Measurements from ENCODE around the gene MGAT3.

The MGAT3 gene

GRCh38 chr22:39429916-39430575 is 26.8 kb upstream of the MGAT3 start:
- Histone ChIP-seq H3K4me3 (ENCODE audit: low read length) (no peak overlapping the region), H3K27ac (ENCODE audit: low read length) (no peak overlapping the region), H3K9ac (ENCODE audit: low read length) (no peak overlapping the region), H3K36me3 (ENCODE audit: control insufficient read depth, low read depth, low read length) (peaks cover 19% of the 10 kb centered on the region), H3K27me3 (ENCODE audit: control insufficient read depth, insufficient read depth, low read length) (no peaks in the 10 kb centered on the region), H3K9me3 (ENCODE audit: control insufficient read depth, low read depth, low read length) (no peaks in the 10 kb centered on the region), H3K4me1 (ENCODE audit: control insufficient read depth, low read depth, low read length) (peaks cover 21% of the 10 kb centered on the region)

GRCh38 chr22:39430576-39431150 is 26.1 kb upstream of the MGAT3 start:
- H3K27me3 ChIP-seq (ENCODE audit: control insufficient read depth, insufficient read depth, low read length) = no peaks in the 10 kb centered on the region
- H3K4me1 ChIP-seq (ENCODE audit: control insufficient read depth, low read depth, low read length) = peaks cover 21% of the 10 kb centered on the region
- no peak overlapping the region for H3K27ac ChIP-seq (ENCODE audit: low read length)
- peaks cover 19% of the 10 kb centered on the region for H3K36me3 ChIP-seq (ENCODE audit: control insufficient read depth, low read depth, low read length)
- no peaks in the 10 kb centered on the region for H3K9me3 ChIP-seq (ENCODE audit: control insufficient read depth, low read depth, low read length)
- no peak overlapping the region for H3K9ac ChIP-seq (ENCODE audit: low read length)
- no peak overlapping the region for H3K4me3 ChIP-seq (ENCODE audit: low read length)

- H3K9me3 ChIP-seq (ENCODE audit: control insufficient read depth, low read depth, low read length) = no peaks in the 10 kb centered on the region
- peaks cover 19% of the 10 kb centered on the region for H3K36me3 ChIP-seq (ENCODE audit: control insufficient read depth, low read depth, low read length)
- H3K4me3 ChIP-seq (ENCODE audit: low read length) = no peak overlapping the region
- no peak overlapping the region for H3K27ac ChIP-seq (ENCODE audit: low read length)
- no peaks in the 10 kb centered on the region for H3K27me3 ChIP-seq (ENCODE audit: control insufficient read depth, insufficient read depth, low read length)
- H3K9ac ChIP-seq (ENCODE audit: low read length) = no peak overlapping the region
- H3K4me1 ChIP-seq (ENCODE audit: control insufficient read depth, low read depth, low read length) = peaks cover 21% of the 10 kb centered on the region
Measured at GRCh38 chr22:39431216-39431801, 25.5 kb upstream of the MGAT3 start.

- H3K4me1 ChIP-seq (ENCODE audit: control insufficient read depth, low read depth, low read length) = peaks cover 21% of the 10 kb centered on the region
Measured at GRCh38 chr22:39431821-39432251, 25.0 kb upstream of the MGAT3 start.

DNA sequence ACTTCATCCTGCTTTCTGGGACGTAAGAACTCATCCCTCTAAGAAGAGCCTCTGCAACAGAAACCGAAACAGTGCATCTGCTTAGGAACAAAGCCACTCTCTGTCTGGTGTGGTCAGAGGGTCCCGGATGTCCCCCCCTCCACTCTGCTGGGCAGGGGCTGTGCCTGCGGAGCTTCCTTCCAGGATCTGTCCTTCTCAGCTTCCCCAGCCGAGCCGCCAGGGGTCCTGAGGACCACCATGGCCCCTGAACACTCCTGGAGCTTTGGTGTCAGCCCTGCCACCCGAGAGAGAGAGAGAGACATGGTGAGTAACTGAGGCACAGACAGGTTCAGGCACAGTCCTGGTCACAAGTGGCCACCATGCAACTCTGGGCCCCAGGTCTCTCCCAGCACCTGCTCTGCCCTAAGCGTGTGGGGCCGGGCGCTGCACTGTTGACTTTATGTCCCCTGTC is 24.4 kb upstream of the MGAT3 start:
- Histone ChIP-seq H3K4me1 (ENCODE audit: control insufficient read depth, low read depth, low read length) (peaks cover 22% of the 10 kb centered on the region), H3K36me3 (ENCODE audit: control insufficient read depth, low read depth, low read length) (peaks cover 16% of the 10 kb centered on the region), H3K27ac (ENCODE audit: low read length) (no peak overlapping the region), H3K27me3 (ENCODE audit: control insufficient read depth, insufficient read depth, low read length) (no peaks in the 10 kb centered on the region), H3K9ac (ENCODE audit: low read length) (no peak overlapping the region), H3K9me3 (ENCODE audit: control insufficient read depth, low read depth, low read length) (no peaks in the 10 kb centered on the region), H3K4me3 (ENCODE audit: low read length) (no peak overlapping the region)

More at GRCh38 chr22:39431821-39432251, 25.0 kb upstream of the MGAT3 start:
- Histone ChIP-seq H3K27ac (ENCODE audit: low read length) (no peak overlapping the region), H3K36me3 (ENCODE audit: control insufficient read depth, low read depth, low read length) (peaks cover 19% of the 10 kb centered on the region), H3K4me3 (ENCODE audit: low read length) (no peak overlapping the region), H3K9me3 (ENCODE audit: control insufficient read depth, low read depth, low read length) (no peaks in the 10 kb centered on the region), H3K27me3 (ENCODE audit: control insufficient read depth, insufficient read depth, low read length) (no peaks in the 10 kb centered on the region), H3K9ac (ENCODE audit: low read length) (no peak overlapping the region)

- Histone ChIP-seq H3K36me3 (ENCODE audit: control insufficient read depth, low read depth, low read length) (peaks cover 15% of the 10 kb centered on the region), H3K4me3 (ENCODE audit: low read length) (no peak overlapping the region), H3K4me1 (ENCODE audit: control insufficient read depth, low read depth, low read length) (peaks cover 12% of the 10 kb centered on the region), H3K27me3 (ENCODE audit: control insufficient read depth, insufficient read depth, low read length) (no peaks in the 10 kb centered on the region), H3K9ac (ENCODE audit: low read length) (no peak overlapping the region), H3K27ac (ENCODE audit: low read length) (no peak overlapping the region), H3K9me3 (ENCODE audit: control insufficient read depth, low read depth, low read length) (no peaks in the 10 kb centered on the region)
Measured at GRCh38 chr22:39433476-39434242, 23.2 kb upstream of the MGAT3 start.

DNA sequence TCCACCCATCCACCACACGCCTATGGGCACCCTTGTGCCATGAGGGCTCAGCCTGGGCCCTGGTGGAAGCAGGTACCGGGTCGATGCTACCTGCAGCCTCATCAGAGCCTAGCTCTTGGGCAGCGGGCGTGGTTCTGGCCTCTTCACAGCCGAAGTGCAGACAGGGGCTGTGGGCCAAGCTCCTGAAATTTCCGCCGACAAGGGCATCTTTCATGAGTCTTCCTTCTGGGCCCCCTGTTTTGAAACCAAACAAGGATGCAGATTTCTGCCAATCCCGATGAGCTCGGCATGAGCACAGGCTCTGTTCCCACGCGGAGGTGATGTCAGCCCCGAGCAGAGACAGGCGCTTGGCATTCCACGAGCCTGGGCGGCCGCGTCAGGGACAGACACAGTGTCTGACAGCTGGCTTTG is 22.6 kb upstream of the MGAT3 start:
- Histone ChIP-seq H3K9ac (ENCODE audit: low read length) (no peak overlapping the region), H3K9me3 (ENCODE audit: control insufficient read depth, low read depth, low read length) (no peaks in the 10 kb centered on the region), H3K4me1 (ENCODE audit: control insufficient read depth, low read depth, low read length) (peaks cover 6% of the 10 kb centered on the region), H3K27ac (ENCODE audit: low read length) (no peak overlapping the region), H3K27me3 (ENCODE audit: control insufficient read depth, insufficient read depth, low read length) (no peaks in the 10 kb centered on the region), H3K36me3 (ENCODE audit: control insufficient read depth, low read depth, low read length) (peaks cover 15% of the 10 kb centered on the region), H3K4me3 (ENCODE audit: low read length) (no peak overlapping the region)

DNA sequence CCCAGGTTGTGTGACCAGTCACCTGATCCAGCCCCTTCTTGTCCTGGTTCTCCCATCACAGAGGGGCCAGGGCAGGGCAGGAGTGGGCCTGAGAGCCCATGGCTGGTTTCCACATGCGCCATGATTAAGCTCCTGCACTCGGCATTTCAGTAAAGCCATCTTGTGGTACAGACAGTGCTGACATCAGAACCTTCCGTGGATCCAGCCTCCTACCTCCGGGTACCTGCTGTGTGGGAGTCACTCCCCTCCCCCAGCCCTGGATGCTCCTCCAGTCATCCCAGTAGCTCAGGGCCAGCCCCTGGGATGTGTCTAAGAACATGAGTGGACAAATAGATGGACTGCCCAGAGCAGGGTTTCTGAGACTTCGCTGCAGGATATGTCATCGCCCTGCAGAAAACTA is 22.1 kb upstream of the MGAT3 start:
- H3K27me3 ChIP-seq (ENCODE audit: control insufficient read depth, insufficient read depth, low read length) = no peaks in the 10 kb centered on the region
- no peak overlapping the region for H3K9ac ChIP-seq (ENCODE audit: low read length)
- H3K4me3 ChIP-seq (ENCODE audit: low read length) = no peak overlapping the region
- peaks cover 5% of the 10 kb centered on the region for H3K4me1 ChIP-seq (ENCODE audit: control insufficient read depth, low read depth, low read length)
- H3K9me3 ChIP-seq (ENCODE audit: control insufficient read depth, low read depth, low read length) = no peaks in the 10 kb centered on the region
- no peak overlapping the region for H3K27ac ChIP-seq (ENCODE audit: low read length)
- H3K36me3 ChIP-seq (ENCODE audit: control insufficient read depth, low read depth, low read length) = peaks cover 15% of the 10 kb centered on the region

DNA sequence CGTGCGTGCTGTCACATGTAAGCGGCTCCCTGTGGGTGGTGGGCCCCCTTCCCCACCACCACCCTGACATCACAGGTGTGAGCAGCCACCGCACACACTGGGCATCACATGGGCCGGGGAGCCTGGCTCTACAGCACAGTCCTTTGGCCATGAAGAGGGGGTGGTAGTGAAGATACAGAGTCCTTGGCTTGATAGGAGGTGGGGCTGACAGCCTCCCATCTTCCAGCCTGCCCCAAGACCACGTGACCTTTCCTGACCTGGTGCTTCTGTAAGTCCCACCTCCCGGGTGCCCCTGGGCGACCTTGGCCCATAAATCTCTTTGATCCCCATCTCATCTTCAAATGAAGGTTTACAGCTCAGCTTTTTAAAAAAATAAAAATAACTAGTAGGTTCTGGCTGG is 21.2 kb upstream of the MGAT3 start:
- Histone ChIP-seq H3K27ac (ENCODE audit: low read length) (no peak overlapping the region), H3K9ac (ENCODE audit: low read length) (no peak overlapping the region), H3K4me3 (ENCODE audit: low read length) (no peak overlapping the region), H3K9me3 (ENCODE audit: control insufficient read depth, low read depth, low read length) (no peaks in the 10 kb centered on the region), H3K36me3 (ENCODE audit: control insufficient read depth, low read depth, low read length) (peaks cover 12% of the 10 kb centered on the region), H3K27me3 (ENCODE audit: control insufficient read depth, insufficient read depth, low read length) (no peaks in the 10 kb centered on the region), H3K4me1 (ENCODE audit: control insufficient read depth, low read depth, low read length) (peaks cover 5% of the 10 kb centered on the region)

DNA sequence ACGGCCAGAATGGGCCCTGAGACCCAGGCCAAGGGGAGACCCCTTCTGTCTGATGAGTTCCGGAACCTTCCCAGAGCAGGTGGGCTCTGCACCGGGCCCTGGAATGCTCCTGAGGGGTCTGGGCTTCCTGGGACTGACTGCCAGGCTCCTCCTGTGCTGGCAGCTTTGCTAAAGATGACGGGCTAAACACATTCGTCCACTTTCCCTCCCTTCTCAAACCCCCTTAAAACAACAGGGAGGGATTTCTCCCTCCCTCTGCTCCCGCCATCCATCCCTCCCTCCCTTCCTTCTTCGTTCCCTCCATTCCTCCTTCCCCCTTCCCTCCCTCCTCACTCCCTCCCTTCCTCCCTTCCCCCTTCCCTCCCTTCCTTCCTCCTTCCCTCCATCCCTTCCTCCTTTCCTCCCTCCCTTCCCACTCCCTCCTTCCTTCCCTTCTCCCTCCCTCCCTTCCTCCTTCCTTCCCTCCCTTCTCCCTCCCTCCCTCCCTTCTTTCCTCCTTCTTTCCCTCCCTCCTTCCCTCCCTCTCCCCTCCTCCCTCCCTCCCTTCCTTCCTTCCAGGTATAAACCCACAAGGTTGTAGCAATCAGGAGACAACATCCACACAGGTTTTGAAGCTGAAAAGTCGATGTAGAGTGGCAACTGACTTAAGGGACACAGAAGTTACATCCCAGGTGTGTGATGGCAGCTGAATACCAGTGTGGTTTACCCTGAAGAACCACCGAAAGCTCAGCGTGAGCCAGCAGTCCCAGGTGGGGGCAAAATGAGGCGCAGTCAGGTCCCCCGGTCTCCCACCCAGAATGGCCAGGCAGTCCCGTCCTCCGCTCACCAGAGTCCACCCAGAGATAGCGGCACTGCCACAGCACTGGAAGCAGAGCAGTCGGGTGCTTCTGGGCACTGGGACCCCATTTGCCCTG is 18.8 kb upstream of the MGAT3 start:
- Histone ChIP-seq H3K36me3 (ENCODE audit: control insufficient read depth, low read depth, low read length) (no peaks in the 10 kb centered on the region), H3K4me3 (ENCODE audit: low read length) (peak overlapping the region; percentile 19), H3K27ac (ENCODE audit: low read length) (no peak overlapping the region), H3K27me3 (ENCODE audit: control insufficient read depth, insufficient read depth, low read length) (no peaks in the 10 kb centered on the region), H3K9ac (ENCODE audit: low read length) (no peak overlapping the region), H3K9me3 (ENCODE audit: control insufficient read depth, low read depth, low read length) (no peaks in the 10 kb centered on the region), H3K4me1 (ENCODE audit: control insufficient read depth, low read depth, low read length) (peaks cover 5% of the 10 kb centered on the region)

DNA sequence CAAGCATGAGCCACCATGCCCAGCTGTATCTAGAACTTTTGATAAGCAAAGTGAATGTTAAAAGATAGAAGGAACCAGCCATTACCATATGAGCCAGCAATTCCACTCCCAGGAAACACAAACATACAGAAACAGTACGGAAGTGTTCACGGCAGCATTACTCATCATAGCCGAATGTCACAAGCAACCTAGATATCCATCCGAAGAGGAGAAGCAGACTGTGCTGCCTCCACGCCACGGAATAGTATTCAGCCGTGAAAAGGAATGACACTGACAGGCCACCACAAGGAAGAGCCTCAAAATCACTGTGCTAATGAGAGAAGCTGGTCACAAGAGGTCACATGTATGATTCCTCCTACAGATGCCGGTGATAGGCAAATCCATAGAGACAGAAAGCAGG is 17.6 kb upstream of the MGAT3 start:
- Histone ChIP-seq H3K9me3 (ENCODE audit: control insufficient read depth, low read depth, low read length) (no peaks in the 10 kb centered on the region), H3K9ac (ENCODE audit: low read length) (no peak overlapping the region), H3K27me3 (ENCODE audit: control insufficient read depth, insufficient read depth, low read length) (no peaks in the 10 kb centered on the region), H3K27ac (ENCODE audit: low read length) (no peak overlapping the region), H3K4me3 (ENCODE audit: low read length) (no peak overlapping the region), H3K4me1 (ENCODE audit: control insufficient read depth, low read depth, low read length) (peaks cover 5% of the 10 kb centered on the region), H3K36me3 (ENCODE audit: control insufficient read depth, low read depth, low read length) (no peaks in the 10 kb centered on the region)
